ENCODE measurements around the gene RPS10. TPM values are rescaled to one million over a fixed set of nuclear protein-coding genes. Genes with fewer than 3 reads are reported as not detected.
A peak's percentile ranks its signal among the peaks of the same experiment; 100 is the strongest.
"Not testable (repeated sequence)": the region's sequence is repeated elsewhere in the genome, so short reads cannot be mapped to it uniquely, and the experiment has no call there.

Gene RPS10
- total RNA-seq, 1 donor from 2014 or later: 1,703 TPM

DNA sequence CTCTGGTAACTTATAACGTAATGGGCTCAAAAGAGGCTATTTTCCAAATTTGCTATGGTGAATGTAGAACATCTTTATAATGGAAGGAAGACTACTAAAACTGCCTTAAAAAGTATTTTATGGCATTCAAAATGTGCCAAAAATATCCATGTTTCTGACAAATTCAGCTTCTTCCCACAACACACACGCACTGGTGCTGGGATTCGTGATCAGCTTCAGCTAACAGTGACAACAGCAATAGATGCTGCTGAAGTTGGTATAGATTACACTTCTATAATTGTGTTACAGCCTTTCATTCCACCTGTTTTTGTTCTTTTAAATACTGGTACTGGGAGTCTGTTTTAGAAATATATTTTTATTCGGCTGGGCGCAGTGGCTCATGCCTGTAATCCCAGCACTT lies 52.4 kb downstream of the RPS10 start:
- TF ChIP-seq, protein P1, sequence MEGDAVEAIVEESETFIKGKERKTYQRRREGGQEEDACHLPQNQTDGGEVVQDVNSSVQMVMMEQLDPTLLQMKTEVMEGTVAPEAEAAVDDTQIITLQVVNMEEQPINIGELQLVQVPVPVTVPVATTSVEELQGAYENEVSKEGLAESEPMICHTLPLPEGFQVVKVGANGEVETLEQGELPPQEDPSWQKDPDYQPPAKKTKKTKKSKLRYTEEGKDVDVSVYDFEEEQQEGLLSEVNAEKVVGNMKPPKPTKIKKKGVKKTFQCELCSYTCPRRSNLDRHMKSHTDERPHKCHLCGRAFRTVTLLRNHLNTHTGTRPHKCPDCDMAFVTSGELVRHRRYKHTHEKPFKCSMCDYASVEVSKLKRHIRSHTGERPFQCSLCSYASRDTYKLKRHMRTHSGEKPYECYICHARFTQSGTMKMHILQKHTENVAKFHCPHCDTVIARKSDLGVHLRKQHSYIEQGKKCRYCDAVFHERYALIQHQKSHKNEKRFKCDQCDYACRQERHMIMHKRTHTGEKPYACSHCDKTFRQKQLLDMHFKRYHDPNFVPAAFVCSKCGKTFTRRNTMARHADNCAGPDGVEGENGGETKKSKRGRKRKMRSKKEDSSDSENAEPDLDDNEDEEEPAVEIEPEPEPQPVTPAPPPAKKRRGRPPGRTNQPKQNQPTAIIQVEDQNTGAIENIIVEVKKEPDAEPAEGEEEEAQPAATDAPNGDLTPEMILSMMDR (IDR thresholded peaks at IDR 0.05): no peak
- Histone ChIP-seq H3K27ac (peak overlapping the region in 1 of 2 donors; percentile 18), H3K4me1 (peaks cover 0 to 3% of the 10 kb centered on the region in 2 donors), H3K27me3 (no peaks in the 10 kb centered on the region), H3K9me3 (no peaks in the 10 kb centered on the region), H3K4me3 (no peak overlapping the region), H3K36me3 (no peaks in the 10 kb centered on the region)
- intact Hi-C loops (cut with DNase I): no loop called here
- DNase-seq (ENCODE audit: low spot score in 2 of 2): no peak

DNA sequence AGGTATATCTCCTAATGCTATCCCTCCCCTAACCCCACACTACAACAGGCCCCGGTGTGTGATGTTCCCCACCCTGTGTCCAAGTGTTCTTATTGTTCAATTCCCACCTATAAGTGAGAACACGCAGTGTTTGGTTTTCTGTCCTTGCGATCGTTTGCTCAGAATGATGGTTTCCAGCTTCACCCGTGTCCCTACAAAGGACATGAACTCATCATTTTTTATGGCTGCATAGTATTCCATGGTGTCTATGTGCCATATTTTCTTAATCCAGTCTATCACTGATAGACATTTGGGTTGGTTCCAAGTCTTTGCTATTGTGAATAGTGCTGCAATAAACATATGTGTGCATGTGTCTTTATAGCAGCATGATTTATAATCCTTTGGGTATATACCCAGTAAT lies 54.0 kb downstream of the RPS10 start:
- H3K27ac ChIP-seq; DNase-seq (ENCODE audit: low spot score in 2 of 2); H3K36me3 ChIP-seq; intact Hi-C loops (cut with DNase I); H3K9me3 ChIP-seq; H3K4me3 ChIP-seq; H3K27me3 ChIP-seq; H3K4me1 ChIP-seq: not testable (repeated sequence)

DNA sequence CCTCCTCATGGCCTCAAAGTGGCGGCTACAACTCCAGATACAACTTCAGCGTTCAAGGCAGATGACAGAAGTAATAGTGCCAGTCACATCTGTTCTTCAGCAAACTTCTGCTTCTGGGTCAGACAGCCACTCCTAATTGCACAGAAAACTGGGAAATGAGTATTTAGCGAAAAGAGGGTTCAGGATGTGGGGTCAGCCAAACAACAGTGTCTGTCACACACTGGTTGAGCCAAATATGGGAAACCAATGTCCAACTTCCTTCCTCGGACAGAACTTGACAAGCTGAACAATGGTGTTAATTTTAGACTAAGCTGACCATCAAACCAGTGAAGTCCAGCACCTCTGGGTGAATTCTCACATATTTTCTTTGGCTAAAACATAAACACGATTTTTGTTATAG lies 55.5 kb downstream of the RPS10 start:
- no peaks in the 10 kb centered on the region for H3K9me3 ChIP-seq
- peaks cover 0 to 3% of the 10 kb centered on the region in 2 donors for H3K4me1 ChIP-seq
- no peaks in the 10 kb centered on the region for H3K36me3 ChIP-seq
- no peak overlapping the region for H3K27ac ChIP-seq
- no peaks in the 10 kb centered on the region for H3K27me3 ChIP-seq
- TF ChIP-seq, protein P1 (IDR thresholded peaks at IDR 0.05): no peak
- no peak overlapping the region for H3K4me3 ChIP-seq
- DNase-seq (ENCODE audit: low spot score in 2 of 2): no peak
- intact Hi-C loops (cut with DNase I): no loop called here

DNA sequence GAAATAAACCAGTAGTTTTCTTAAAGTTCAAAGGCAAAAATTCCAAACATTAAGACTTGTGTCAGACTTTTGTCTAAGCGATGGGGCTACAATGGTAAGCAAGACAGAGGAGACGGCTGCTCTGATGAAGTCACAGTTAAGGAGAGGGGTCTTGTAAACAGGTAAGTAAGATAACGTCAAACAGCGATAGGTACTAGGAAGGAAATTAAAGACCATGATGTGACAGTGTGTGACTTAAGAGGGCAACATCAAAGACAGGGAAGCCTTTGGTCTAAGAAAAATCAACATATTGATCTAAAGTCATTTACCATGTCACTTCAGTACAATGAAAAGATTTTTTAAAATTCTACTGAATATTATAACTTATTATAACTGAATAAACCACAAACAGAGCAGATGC lies 56.5 kb downstream of the RPS10 start:
- TF ChIP-seq, protein P1 (IDR thresholded peaks at IDR 0.05): no peak

More for the DNA sequence above, 56.5 kb downstream of the RPS10 start:
- Histone ChIP-seq H3K4me3 (no peak overlapping the region), H3K27ac (no peak overlapping the region), H3K4me1 (no peaks in the 10 kb centered on the region), H3K36me3 (no peaks in the 10 kb centered on the region), H3K9me3 (no peaks in the 10 kb centered on the region), H3K27me3 (no peaks in the 10 kb centered on the region)
- intact Hi-C loops (cut with DNase I): no loop called here
- DNase-seq (ENCODE audit: low spot score in 2 of 2): no peak

Other genes with a start within 250 kb of the RPS10 start
- 21.4 TPM for gene HMGA1, start 189.2 kb downstream of the RPS10 start, total RNA-seq
- gene SMIM29, start 177.1 kb downstream of the RPS10 start, total RNA-seq: 9.2 TPM
- 18.8 TPM for gene NUDT3, start 33.4 kb downstream of the RPS10 start, total RNA-seq
- gene PACSIN1, start 40.0 kb upstream of the RPS10 start, total RNA-seq: not detected
- gene SPDEF, start 130.3 kb upstream of the RPS10 start, total RNA-seq: not detected